GM12891 (cell line): ENCODE data around the gene AKT1.

Experiments used
- POLR2A ChIP-seq: IDR thresholded peaks from 2 replicates; pipeline ENCODE4 v1.6.1; 2011; ENCODE audit warnings: low read depth, low read length, control low read depth
- POLR2AphosphoS5 ChIP-seq: IDR thresholded peaks from 2 replicates; pipeline ENCODE4 v1.6.1; 2011; ENCODE audit warnings: low read depth, low read length, control low read depth
- POU2F2 ChIP-seq: IDR thresholded peaks from 2 replicates; pipeline ENCODE4 v1.6.1; 2011; ENCODE audit warnings: low read depth, mild to moderate bottlenecking, control low read depth, low read length, moderate library complexity
- SPI1 ChIP-seq: IDR thresholded peaks from 2 replicates; pipeline ENCODE4 v1.6.1; 2011; ENCODE audit warnings: low read depth, low read length, control low read depth
- TAF1 ChIP-seq: IDR thresholded peaks from 2 replicates; pipeline ENCODE4 v1.6.1; 2011; ENCODE audit warnings: low read depth, low read length, control low read depth

- no peak for TF ChIP-seq POLR2A
- TF ChIP-seq TAF1 = no peak
- TF ChIP-seq POLR2AphosphoS5 = no peak
- no peak for TF ChIP-seq SPI1
- no peak for TF ChIP-seq POU2F2
These were observed 48.1 kb upstream of the AKT1 start for GRCh38 chr14:104843442-104844305.
